IMR-90 (cell line): Measurements from ENCODE around the gene MRM2. TPM values are rescaled to one million over a fixed set of nuclear protein-coding genes. Genes with fewer than 3 reads are reported as not detected.

Source experiments
- ATAC-seq: fragments of 200-7000 bp; cut with Tn5 transposase; 2 replicates; pipeline ENCODE4 v1.9.1; 2020; ENCODE audit warnings: low read depth, mild to moderate bottlenecking, moderate library complexity
- BruUV-seq: library from RNA; stranded (reverse); fragments of 400-500 nt; replicated peaks from 2 replicates; lab custom pipeline; 2021; lab: Mats Ljungman, UMichigan
- CTCF ChIA-PET: fragments of 300-600 bp; formaldehyde crosslinking; extraction: SDS; loops from one replicate; lab custom pipeline; 2021; ENCODE audit warnings: antibody characterized with exemption; lab: Yijun Ruan, JAX
- POLR2A ChIA-PET: fragments of 300-600 bp; sonication (Branson Sonifier 250); formaldehyde crosslinking; loops from one replicate; lab custom pipeline; 2022; ENCODE audit warnings: antibody characterized with exemption; ENCODE audit not compliant: unreplicated experiment; lab: Charles Lee
- DNase-seq: peaks from one replicate; pipeline ENCODE4 v3.0.0; 2013
- H2AFZ ChIP-seq: replicated peaks from 2 replicates; pipeline ENCODE3; 2013; ENCODE audit warnings: low read length, mild to moderate bottlenecking; ENCODE audit not compliant: poor library complexity
- H2AK5ac ChIP-seq: 2 replicates; pipeline ENCODE4 v1.6.1; 2013; ENCODE audit warnings: low read depth, low read length, inconsistent platforms
- H2AK9ac ChIP-seq: replicated peaks from 2 replicates; pipeline ENCODE3; 2013; ENCODE audit warnings: mild to moderate bottlenecking, low read depth, low read length, moderate library complexity; ENCODE audit not compliant: poor library complexity
- H2BK120ac ChIP-seq: 2 replicates; pipeline ENCODE4 v1.6.1; 2013; ENCODE audit warnings: low read depth, low read length, inconsistent platforms
- H2BK15ac ChIP-seq: 3 replicates; pipeline ENCODE4 v1.6.1; 2013; ENCODE audit warnings: low read depth, low read length, inconsistent platforms
- H2BK20ac ChIP-seq: 2 replicates; pipeline ENCODE4 v1.6.1; 2013; ENCODE audit warnings: low read depth, mild to moderate bottlenecking, inconsistent platforms, low read length, moderate library complexity
- H2BK5ac ChIP-seq: 2 replicates; pipeline ENCODE4 v1.6.1; 2013; ENCODE audit warnings: mild to moderate bottlenecking, low read depth, low read length, inconsistent platforms; ENCODE audit not compliant: poor library complexity, severe bottlenecking
- H3K14ac ChIP-seq: replicated peaks from 2 replicates; pipeline ENCODE4 v1.6.1; 2013; ENCODE audit warnings: low read depth, low read length, inconsistent platforms
- H3K18ac ChIP-seq: 2 replicates; pipeline ENCODE4 v1.6.1; 2013; ENCODE audit warnings: low read depth, low read length, control low read depth
- H3K23ac ChIP-seq: 2 replicates; pipeline ENCODE4 v1.6.1; 2013; ENCODE audit warnings: low read depth, low read length, inconsistent platforms
- H3K27ac ChIP-seq: 2 replicates; pipeline ENCODE4 v1.5.1; 2013; ENCODE audit warnings: mild to moderate bottlenecking, control low read depth, low read length; ENCODE audit not compliant: insufficient read depth
- H3K27me3 ChIP-seq: 2 replicates; pipeline ENCODE4 v1.6.1; 2013; ENCODE audit warnings: low read length; ENCODE audit not compliant: control insufficient read depth, insufficient read depth
- H3K36me3 ChIP-seq: 2 replicates; pipeline ENCODE4 v1.6.1; 2013; ENCODE audit warnings: low read length, mixed read lengths; ENCODE audit not compliant: control insufficient read depth, insufficient read depth
- H3K4ac ChIP-seq: 2 replicates; pipeline ENCODE4 v1.6.1; 2013; ENCODE audit warnings: low read depth, low read length, inconsistent platforms
- H3K4me1 ChIP-seq: 2 replicates; pipeline ENCODE4 v1.6.1; 2013; ENCODE audit warnings: low read length, mixed read lengths; ENCODE audit not compliant: control insufficient read depth, insufficient read depth
- H3K4me2 ChIP-seq: 2 replicates; pipeline ENCODE4 v1.6.1; 2013; ENCODE audit warnings: low read depth, mild to moderate bottlenecking, control low read depth, low read length, moderate library complexity
- H3K4me3 ChIP-seq: 2 replicates; pipeline ENCODE4 v1.5.1; 2013; ENCODE audit warnings: low read depth, mild to moderate bottlenecking, control low read depth, low read length, moderate library complexity; ENCODE audit not compliant: insufficient read depth
- H3K56ac ChIP-seq: 2 replicates; pipeline ENCODE4 v1.6.1; 2013; ENCODE audit warnings: low read length, inconsistent platforms; ENCODE audit not compliant: insufficient read depth; ENCODE audit errors: extremely low read depth
- H3K79me1 ChIP-seq, 2 experiments: 2 replicates each; pipeline ENCODE4 v1.6.1; 2013; ENCODE audit warnings: low read length in 2 of 2, inconsistent platforms in 1 of 2, low read depth in 1 of 2
- H3K9ac ChIP-seq: 2 replicates; pipeline ENCODE4 v1.6.1; 2013; ENCODE audit warnings: low read depth, low read length, control low read depth
- H3K9me1 ChIP-seq: 2 replicates; pipeline ENCODE4 v1.6.1; 2013; ENCODE audit warnings: low read length, inconsistent platforms; ENCODE audit not compliant: insufficient read depth
- H3K9me3 ChIP-seq: 2 replicates; pipeline ENCODE4 v1.6.1; 2013; ENCODE audit warnings: low read length; ENCODE audit not compliant: control insufficient read depth, insufficient read depth
- H4K20me1 ChIP-seq: 2 replicates; pipeline ENCODE4 v1.6.1; 2013; ENCODE audit warnings: low read length, inconsistent platforms; ENCODE audit not compliant: insufficient read depth
- H4K5ac ChIP-seq: 2 replicates; pipeline ENCODE4 v1.6.1; 2013; ENCODE audit warnings: mild to moderate bottlenecking, low read depth, low read length, control low read depth
- H4K8ac ChIP-seq, 2 experiments: 2 replicates each; pipeline ENCODE4 v1.6.1; 2013; ENCODE audit warnings: low read depth in 2 of 2, low read length in 2 of 2, control low read depth in 1 of 2, inconsistent platforms in 1 of 2
- H4K91ac ChIP-seq: 2 replicates; pipeline ENCODE4 v1.6.1; 2013; ENCODE audit warnings: low read depth, low read length, inconsistent platforms; ENCODE audit not compliant: insufficient read depth
- BHLHE40 ChIP-seq: fragments of 150-350 bp; IDR thresholded peaks from 2 replicates; pipeline ENCODE4 v1.6.1; 2016; ENCODE audit warnings: mild to moderate bottlenecking, low read depth, low read length
- CEBPB ChIP-seq: IDR thresholded peaks from 2 replicates; pipeline ENCODE4 v1.6.1; 2012; ENCODE audit warnings: low read depth, low read length, improper control_type of control experiment
- CHD1 ChIP-seq: IDR thresholded peaks from 2 replicates; pipeline ENCODE4 v1.6.1; 2012; ENCODE audit warnings: low read depth, low read length, improper control_type of control experiment
- CTCF ChIP-seq: conservative IDR thresholded peaks from 2 replicates; pipeline ENCODE4 v1.5.1; 2012; ENCODE audit warnings: mild to moderate bottlenecking, low read depth, low read length, improper control_type of control experiment
- ELK1 ChIP-seq: fragments of 150-350 bp; IDR thresholded peaks from 2 replicates; pipeline ENCODE4 v1.6.1; 2016; ENCODE audit warnings: low read depth, mild to moderate bottlenecking, low read length, moderate library complexity, borderline replicate concordance
- FOS ChIP-seq: fragments of 150-350 bp; IDR thresholded peaks from 2 replicates; pipeline ENCODE4 v1.6.1; 2016; ENCODE audit warnings: low read depth, low read length
- MAFK ChIP-seq: IDR thresholded peaks from 2 replicates; pipeline ENCODE4 v1.6.1; 2012; ENCODE audit warnings: low read depth, low read length, improper control_type of control experiment
- MAZ ChIP-seq: IDR thresholded peaks from 2 replicates; pipeline ENCODE4 v1.6.1; 2012; ENCODE audit warnings: low read depth, mild to moderate bottlenecking, low read length, improper control_type of control experiment, moderate library complexity, borderline replicate concordance
- MXI1 ChIP-seq: IDR thresholded peaks from 2 replicates; pipeline ENCODE4 v1.6.1; 2012; ENCODE audit warnings: low read depth, mild to moderate bottlenecking, low read length, moderate library complexity, borderline replicate concordance
- NFE2L2 ChIP-seq: fragments of 150-350 bp; IDR thresholded peaks from 2 replicates; pipeline ENCODE4 v1.6.1; 2016; ENCODE audit warnings: low read depth, mild to moderate bottlenecking, low read length
- POLR2A ChIP-seq: IDR thresholded peaks from 2 replicates; pipeline ENCODE4 v1.6.1; 2012; ENCODE audit warnings: mild to moderate bottlenecking, low read depth, low read length
- RAD21 ChIP-seq: IDR thresholded peaks from 2 replicates; pipeline ENCODE4 v1.6.1; 2012; ENCODE audit warnings: low read length, improper control_type of control experiment
- RCOR1 ChIP-seq: IDR thresholded peaks from 2 replicates; pipeline ENCODE4 v1.6.1; 2012; ENCODE audit warnings: mild to moderate bottlenecking, low read length, improper control_type of control experiment; ENCODE audit not compliant: insufficient replicate concordance
- RFX5 ChIP-seq: IDR thresholded peaks from 2 replicates; pipeline ENCODE4 v1.8.0; 2012; ENCODE audit warnings: low read depth, mild to moderate bottlenecking, low read length, moderate library complexity
- SMC3 ChIP-seq: fragments of 150-350 bp; IDR thresholded peaks from 2 replicates; pipeline ENCODE4 v1.6.1; 2016; ENCODE audit warnings: low read depth, mild to moderate bottlenecking, antibody characterized with exemption, low read length, moderate library complexity
- USF2 ChIP-seq: fragments of 150-350 bp; IDR thresholded peaks from 2 replicates; pipeline ENCODE4 v1.6.1; 2017; ENCODE audit warnings: mild to moderate bottlenecking, antibody characterized with exemption, low read length, low read depth
- WGBS, 2 experiments: methylation state at CpG; one replicate each; pipeline versions ENCODE4 v1.1.5 to v1.1.7; 2013; ENCODE audit warnings: missing lambda C conversion rate in 2 of 2; ENCODE audit not compliant: insufficient read length in 1 of 2; ENCODE audit errors: extremely low coverage in 2 of 2; 5-methylcytosine and 5-hydroxymethylcytosine counted together
- dilution Hi-C: fragments of 300-500 bp; cut with HindIII; formaldehyde crosslinking; loops from one replicate; pipeline ENCODE4 v1.14.3; 2018; ENCODE audit warnings: low sequenced_read_pairs; ENCODE audit not compliant: unreplicated experiment
- in situ Hi-C: fragments of 300-500 bp; cut with MboI; formaldehyde crosslinking; loops from 3 replicates; pipeline ENCODE4 v1.14.3; 2019; ENCODE audit warnings: low sequenced_read_pairs, inconsistent platforms, mixed read lengths
- intact Hi-C: fragments of 100-400 bp; cut with micrococcal nuclease; formaldehyde crosslinking; loops from 2 replicates; pipeline ENCODE4 v1.10.0; 2022
- polyA plus RNA-seq, 3 experiments: library from polyadenylated mRNA; depleted of rRNA; stranded (reverse); fragments of >200 nt; gene quantifications; 2 replicates each; pipeline ENCODE4 v1.2.3, GENCODE V29; 2012; ENCODE audit warnings: low replicate concordance in 1 of 3
- total RNA-seq: library from RNA; depleted of rRNA; stranded (reverse); fragments of >200 nt; gene quantifications from 2 replicates; pipeline ENCODE4 v1.2.3, GENCODE V29; 2012

The MRM2 gene
- total and polyA plus RNA-seq, 2 of the 4 experiments (the other 2 are of a cell fraction): 19.1 to 23.8 TPM

- H3K18ac ChIP-seq: no peak overlapping the region
- no peak for ATAC-seq
- H2AK9ac ChIP-seq: no peak overlapping the region
- H2BK20ac ChIP-seq: no peak overlapping the region
- H3K4ac ChIP-seq: no peak overlapping the region
- no peak overlapping the region for H3K9ac ChIP-seq
- H3K79me1 ChIP-seq: peaks cover 2 to 13% of the 10 kb centered on the region in 2 experiments; a peak in 1 of 4 replicates
- CTCF ChIA-PET: interaction anchor here (0.7 kb wide), 1 partner anchor 74 kb away, joined by 4 read pairs; no protein-coding TSS in a partner anchor
- dilution Hi-C loops: no loop called here
- H3K9me1 ChIP-seq: no peaks in the 10 kb centered on the region
- no peaks in the 10 kb centered on the region for H3K9me3 ChIP-seq
- H3K27ac ChIP-seq: no peak overlapping the region
- BruUV-seq: no TSS peak
- in situ Hi-C loops: no loop called here
- H3K56ac ChIP-seq: no peak overlapping the region
- H4K5ac ChIP-seq: no peak overlapping the region
- no peak overlapping the region for H4K8ac ChIP-seq
- no peak overlapping the region for H2AFZ ChIP-seq
- peaks cover 10% of the 10 kb centered on the region for H3K4me1 ChIP-seq
- no peak for DNase-seq
- H2BK5ac ChIP-seq: no peak overlapping the region
- WGBS, 2 experiments: 98% methylated on average over 17 of the region's 20 CpGs; no CpG with 5 or more reads in 1 of the 2 experiments
- no peak overlapping the region for H2BK120ac ChIP-seq
- peaks cover 19% of the 10 kb centered on the region for H3K36me3 ChIP-seq
- no peak overlapping the region for H3K4me3 ChIP-seq
- H2BK15ac ChIP-seq: no peak overlapping the region
- no peak overlapping the region for H3K23ac ChIP-seq
- H4K20me1 ChIP-seq: peaks cover 7% of the 10 kb centered on the region
- H3K14ac ChIP-seq: no peak overlapping the region
- POLR2A ChIA-PET: no interaction called here
- no peak overlapping the region for H3K4me2 ChIP-seq
- TF ChIP-seq MXI1 (no peak), USF2 (no peak), CEBPB (no peak), NFE2L2 (no peak), ELK1 (no peak), BHLHE40 (no peak), POLR2A (no peak), SMC3 (no peak), MAFK (no peak), RCOR1 (no peak), CHD1 (no peak), RFX5 (no peak), RAD21 (no peak), FOS (no peak), MAZ (no peak), CTCF (no peak)
- intact Hi-C loops: no loop called here
- no peaks in the 10 kb centered on the region for H3K27me3 ChIP-seq
- no peak overlapping the region for H4K91ac ChIP-seq
- no peak overlapping the region for H2AK5ac ChIP-seq
Measured at GRCh38 chr7:2273866-2274265, 31.9 kb upstream of the MRM2 start.
